SK-N-MC (cell line): ENCODE data around the gene EFNA3.

Source experiments
- EZH2 ChIP-seq: fragments of 200-600 bp; sonication (generic); IDR thresholded peaks from one replicate; pipeline ENCODE4 v1.6.1; 2017; ENCODE audit warnings: antibody characterized with exemption
- FOXP2 ChIP-seq: optimal IDR thresholded peaks from 2 replicates; pipeline ENCODE3; 2011; ENCODE audit warnings: mild to moderate bottlenecking, moderate library complexity; ENCODE audit not compliant: insufficient read depth; ENCODE audit errors: extremely low read length, control extremely low read depth
- POLR2AphosphoS5 ChIP-seq: IDR thresholded peaks from 2 replicates; pipeline ENCODE4 v1.6.1; 2012; ENCODE audit warnings: mild to moderate bottlenecking, low read depth, low read length, borderline replicate concordance

- TF ChIP-seq POLR2AphosphoS5 = no peak
- no peak for TF ChIP-seq EZH2
- no peak for TF ChIP-seq FOXP2
Observed at GRCh38 chr1:155131285-155131684, 52.6 kb downstream of the EFNA3 start.
